SHP77 treated with DMSO at 0.1 percent for 48 hours (cell line): ENCODE data around the gene PLEKHM3.
A peak's percentile ranks its signal among the peaks of the same experiment; 100 is the strongest.

Experiments
- DNase-seq: peaks from one replicate; lab custom pipeline; 2025; lab: John Stamatoyannopoulos, UW

Gene PLEKHM3

DNA sequence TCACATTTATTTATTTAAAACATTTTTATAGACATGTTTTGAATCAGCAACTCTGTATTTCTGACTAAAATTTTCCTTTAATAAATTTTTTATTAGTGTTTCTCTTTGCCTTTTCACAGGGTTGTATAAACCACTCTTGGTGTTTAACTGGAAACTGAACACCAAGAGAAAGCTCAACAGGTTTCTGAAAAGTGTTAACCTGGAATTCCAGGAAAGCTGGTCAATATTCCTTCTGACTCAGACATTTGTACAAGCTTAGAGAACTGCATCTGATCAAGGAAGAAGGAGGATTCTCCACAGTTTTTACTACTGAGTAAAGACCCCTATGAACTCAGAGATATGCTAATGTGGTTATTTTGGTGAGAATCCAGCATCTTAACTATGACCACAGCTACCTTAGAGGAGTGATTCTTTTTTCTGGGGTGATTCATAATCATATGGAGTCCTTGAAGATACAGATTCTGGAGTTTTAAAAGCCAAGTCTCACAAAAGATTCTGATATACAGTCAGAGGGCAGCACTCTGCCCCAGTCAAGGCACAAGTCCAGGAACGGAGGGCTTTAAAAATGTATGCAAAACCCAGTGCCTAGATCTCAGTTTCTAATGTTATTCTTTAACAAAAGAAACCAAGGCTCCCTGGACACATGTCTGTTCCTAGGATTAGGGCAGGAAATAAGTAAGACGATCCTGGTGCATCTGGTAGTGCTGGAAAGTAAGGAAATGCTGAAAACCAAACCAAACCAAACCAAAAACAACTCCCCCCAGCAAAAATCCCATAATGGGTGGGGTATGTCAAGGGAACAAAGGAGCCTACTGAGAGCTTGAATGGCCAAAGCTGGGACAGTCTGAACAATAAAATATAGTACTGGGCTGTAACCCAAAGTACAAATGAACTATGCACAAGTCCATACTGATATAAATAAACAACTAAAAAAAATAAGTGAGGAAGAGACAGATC is 170.6 kb downstream of the PLEKHM3 start:
- no peak for DNase-seq

GRCh38 chr2:207852791-207853190 is 172.5 kb downstream of the PLEKHM3 start:
- no peak for DNase-seq

DNA sequence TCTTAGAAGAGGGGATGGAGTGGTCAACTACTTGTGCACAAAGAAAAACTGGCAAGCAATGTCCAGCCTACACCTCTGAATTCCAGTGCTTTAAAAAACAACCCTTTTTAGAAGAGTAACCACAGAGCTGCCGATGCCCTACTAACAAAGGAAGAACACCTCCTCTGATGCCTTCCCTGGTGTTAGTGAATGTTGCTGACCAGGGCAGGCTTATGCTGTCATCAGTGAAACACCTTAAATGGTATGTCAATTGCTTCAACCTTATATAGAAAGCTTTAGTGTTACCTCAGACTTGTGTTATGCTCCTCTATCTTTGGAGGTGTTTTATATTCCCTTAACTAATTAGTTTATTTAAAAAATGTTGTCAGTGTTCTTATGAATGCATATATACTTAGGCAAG is 175.9 kb downstream of the PLEKHM3 start:
- no peak for DNase-seq

DNA sequence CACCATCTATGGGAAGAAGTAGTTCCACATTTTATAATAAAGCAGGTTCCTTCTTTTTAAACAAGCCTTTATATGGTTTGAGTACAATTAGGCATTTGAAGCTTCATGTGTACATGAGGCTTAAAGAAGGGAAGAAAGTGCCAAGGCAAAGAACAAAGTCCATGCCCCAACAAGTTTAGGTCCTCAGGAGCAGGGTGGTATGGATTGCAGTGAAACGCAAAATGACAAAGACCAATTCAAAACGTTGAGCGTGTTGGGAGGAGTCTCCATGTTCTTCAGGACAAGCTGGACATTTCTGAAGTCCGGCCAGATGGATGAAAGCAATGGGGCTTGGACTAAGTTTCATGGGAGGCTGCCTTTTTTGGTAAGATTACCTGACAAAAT is 176.8 kb downstream of the PLEKHM3 start:
- DNase-seq: no peak

- peak; percentile 58 for DNase-seq
Observed at GRCh38 chr2:207847807-207848544, 177.4 kb downstream of the PLEKHM3 start.

DNA sequence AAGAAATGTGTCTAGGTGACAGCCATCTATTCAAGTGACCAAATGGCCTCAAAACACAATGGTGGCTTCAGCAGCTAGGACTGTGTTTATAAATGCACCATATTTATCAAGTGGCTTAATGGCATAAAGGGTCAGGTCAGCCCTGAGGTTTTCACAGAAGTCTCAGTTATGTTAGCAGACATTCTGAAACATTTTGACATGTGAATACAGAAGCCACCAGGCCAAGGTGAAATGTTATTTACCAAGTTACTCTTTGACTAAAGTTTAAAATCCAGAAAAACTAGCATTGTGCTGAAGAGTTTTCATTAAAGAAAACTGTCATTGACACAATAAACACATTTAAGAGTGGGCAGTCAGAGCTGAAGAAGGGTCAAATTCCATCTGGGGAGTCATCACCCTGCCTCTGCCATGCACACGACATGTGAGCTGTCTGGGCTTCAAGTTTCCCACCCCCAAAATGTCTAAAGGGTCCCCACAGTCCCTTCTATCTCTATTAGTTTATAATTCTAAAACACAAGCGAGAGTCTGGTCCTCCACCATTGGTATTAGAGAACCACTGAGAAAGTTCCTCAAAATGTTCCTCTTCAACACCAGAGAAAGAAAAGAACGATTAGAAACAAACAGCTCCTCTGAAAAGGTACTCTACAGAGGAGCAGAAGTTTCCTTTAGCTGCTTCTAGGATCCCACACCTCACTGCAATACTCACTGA is 178.1 kb downstream of the PLEKHM3 start:
- no peak for DNase-seq

DNA sequence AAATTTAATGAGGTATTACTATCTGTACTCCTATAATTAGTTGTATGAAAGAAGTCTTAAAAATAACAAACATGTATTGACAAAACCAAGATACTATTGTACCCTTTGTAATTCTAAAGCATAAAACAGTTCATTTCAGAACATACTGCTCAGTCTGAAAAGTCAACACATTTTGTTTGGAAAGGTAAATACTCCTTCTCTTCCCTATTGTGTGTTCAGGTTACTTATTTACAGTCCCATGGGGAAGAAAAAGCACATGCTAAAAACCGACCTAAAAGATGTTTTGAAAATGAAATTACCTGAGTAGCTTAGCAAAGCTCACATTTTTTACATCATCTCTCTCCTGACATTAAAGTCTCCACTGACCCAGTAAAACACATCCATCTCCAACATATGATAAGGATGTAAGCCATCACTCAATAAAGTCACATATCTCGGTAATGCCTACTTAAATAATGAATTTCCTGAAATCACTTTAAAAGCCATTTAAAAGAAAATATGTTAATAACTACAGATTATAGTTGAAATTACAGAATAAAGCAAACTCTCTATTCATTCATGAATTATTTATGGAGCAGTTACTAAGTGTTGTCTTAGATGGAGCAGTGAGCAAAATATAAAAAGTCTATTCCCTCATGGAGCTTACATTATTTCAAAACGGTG is 180.0 kb downstream of the PLEKHM3 start:
- DNase-seq: no peak

GRCh38 chr2:207844648-207845047 is 180.7 kb downstream of the PLEKHM3 start:
- no peak for DNase-seq

GRCh38 chr2:207840101-207840500 is 185.2 kb downstream of the PLEKHM3 start:
- DNase-seq: no peak

GRCh38 chr2:207839575-207839974 is 185.8 kb downstream of the PLEKHM3 start:
- no peak for DNase-seq

DNA sequence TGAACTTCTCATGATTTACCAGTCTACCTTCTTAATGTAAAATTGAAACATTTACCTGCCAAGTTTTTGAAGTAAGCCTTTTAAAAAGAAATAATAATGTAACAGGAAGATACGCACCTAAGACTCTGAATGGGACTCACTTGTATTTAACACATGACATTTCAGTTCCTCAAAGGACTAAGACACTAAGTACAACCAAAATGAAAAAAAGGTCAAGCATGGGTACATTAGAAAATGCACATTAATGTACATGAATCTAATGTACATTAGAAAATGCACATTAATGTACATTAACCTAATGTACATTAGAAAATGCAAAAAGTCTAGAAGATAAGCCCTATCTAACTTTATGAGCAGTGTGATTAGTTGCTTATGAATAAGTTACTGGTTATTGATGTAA is 186.3 kb downstream of the PLEKHM3 start:
- no peak for DNase-seq

GRCh38 chr2:207836521-207837133 is 188.7 kb downstream of the PLEKHM3 start:
- no peak for DNase-seq

- no peak for DNase-seq
Observed at GRCh38 chr2:207835805-207836204, 189.5 kb downstream of the PLEKHM3 start.

DNA sequence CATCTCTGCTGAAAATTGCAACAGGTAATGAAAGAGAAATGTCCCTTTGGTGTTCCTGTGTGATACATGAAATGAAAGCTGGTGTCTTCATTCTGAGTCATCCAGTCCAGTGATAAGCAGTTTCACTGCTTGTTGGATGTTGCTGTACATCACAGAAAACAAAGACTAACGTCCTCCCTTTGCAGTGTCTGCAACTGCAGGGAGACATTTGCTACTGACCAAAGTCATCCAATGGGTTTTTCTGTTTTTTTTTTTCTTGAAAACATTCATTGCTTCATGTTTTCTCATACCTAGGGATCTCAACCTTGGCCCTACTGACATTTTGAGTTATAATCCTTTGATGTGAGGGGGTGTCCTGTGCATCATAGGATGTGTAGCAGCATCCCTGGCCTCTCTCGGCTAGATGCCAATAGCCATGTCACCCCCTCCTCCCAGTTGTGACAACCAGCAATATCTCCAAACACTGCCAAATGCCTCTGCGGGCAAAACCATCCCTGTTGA is 192.0 kb downstream of the PLEKHM3 start:
- DNase-seq: no peak

GRCh38 chr2:207831584-207832248 is 193.6 kb downstream of the PLEKHM3 start:
- DNase-seq: no peak

DNA sequence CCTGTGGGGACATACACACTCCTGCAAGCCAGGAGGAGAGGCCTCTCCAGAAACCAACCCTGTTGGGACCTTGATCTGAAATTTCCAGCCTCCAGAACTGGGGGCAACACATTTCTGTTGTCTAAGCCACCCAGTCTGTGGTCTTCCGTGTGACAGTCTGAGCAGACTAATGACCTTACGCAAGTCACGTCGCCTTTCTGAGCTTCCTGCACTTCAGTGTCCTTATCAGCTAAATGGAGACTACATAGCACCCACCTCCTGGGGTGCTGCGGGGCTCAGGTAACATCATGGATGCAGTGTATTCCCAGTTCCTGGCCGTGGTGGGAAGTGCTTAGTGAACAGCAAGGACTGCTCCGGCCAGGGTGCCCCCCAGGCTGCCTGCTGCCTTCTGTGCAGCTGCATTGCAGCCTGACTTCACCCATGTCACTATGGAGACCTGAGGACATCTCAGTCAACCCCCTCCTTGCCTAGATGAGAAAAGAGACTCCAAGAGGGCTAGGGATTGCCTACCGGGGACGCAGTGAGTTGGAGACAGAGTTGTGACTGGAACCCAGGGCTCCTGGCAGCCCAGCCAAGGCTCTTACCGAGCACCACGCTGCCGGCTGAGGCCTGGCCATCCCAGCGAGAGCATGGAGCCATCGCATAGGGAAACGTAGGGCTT is 194.4 kb downstream of the PLEKHM3 start:
- DNase-seq: no peak

DNA sequence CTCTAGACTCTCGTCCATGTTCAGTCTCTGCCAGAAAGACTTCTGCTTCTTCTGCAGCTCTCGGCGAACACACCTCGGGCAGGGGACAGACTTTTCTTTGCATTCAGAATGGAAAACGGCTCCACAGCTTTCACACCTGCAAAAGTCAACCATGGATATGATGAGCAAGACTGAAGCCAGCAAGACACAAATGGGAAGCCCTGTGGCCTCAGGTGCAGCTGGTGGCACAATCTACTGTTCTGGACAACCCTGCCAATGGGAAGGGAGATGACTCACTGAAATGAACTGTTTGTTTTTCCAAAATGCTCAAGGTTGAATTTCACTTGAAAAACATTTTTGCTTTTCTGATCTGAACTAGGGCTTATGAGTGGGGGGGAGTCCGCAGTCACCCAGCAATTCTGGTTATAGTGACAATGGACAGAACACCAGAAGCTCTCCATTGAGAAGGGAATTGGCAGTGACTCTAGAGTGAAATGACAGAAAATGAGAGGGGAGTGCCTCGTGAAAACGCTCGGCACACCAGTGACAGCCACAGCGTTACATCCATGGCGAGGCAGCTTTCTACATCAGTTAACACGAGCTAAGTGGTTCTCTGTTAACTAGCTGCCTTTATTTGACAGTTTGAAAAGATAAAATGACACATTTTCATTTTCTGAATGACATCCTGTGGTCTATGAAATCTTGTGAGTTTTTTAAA is 196.8 kb downstream of the PLEKHM3 start:
- DNase-seq: no peak

GRCh38 chr2:207825978-207826377 is 199.3 kb downstream of the PLEKHM3 start:
- no peak for DNase-seq
